Smooth muscle cell (in vitro differentiated cells): ENCODE measurements around the gene UBE4B. TPM values are rescaled to one million over a fixed set of nuclear protein-coding genes. Genes with fewer than 3 reads are reported as not detected.

Source experiments
- DNase-seq: peaks from one replicate; lab custom pipeline; 2025; ENCODE audit not compliant: unreplicated experiment; lab: John Stamatoyannopoulos, UW
- H2AFZ ChIP-seq: fragments of 200-600 bp; sonication (generic); 2 replicates; pipeline ENCODE4 v1.6.0; 2016; ENCODE audit warnings: antibody characterized with exemption, low read depth, mild to moderate bottlenecking
- H3F3A ChIP-seq: fragments of 200-600 bp; sonication (generic); 2 replicates; pipeline ENCODE4 v1.6.0; 2017; ENCODE audit warnings: antibody characterized with exemption, low read depth
- H3K27ac ChIP-seq: fragments of 200-600 bp; sonication (generic); 2 replicates; pipeline ENCODE4 v1.5.1; 2016; ENCODE audit warnings: low read depth, mild to moderate bottlenecking
- H3K27me3 ChIP-seq: fragments of 200-600 bp; sonication (generic); 2 replicates; pipeline ENCODE4 v1.6.1; 2016; ENCODE audit warnings: low read depth, mild to moderate bottlenecking
- H3K36me3 ChIP-seq: fragments of 200-600 bp; sonication (generic); 2 replicates; pipeline ENCODE4 v1.5.1; 2016; ENCODE audit warnings: low read depth
- H3K4me1 ChIP-seq: fragments of 200-600 bp; sonication (generic); 2 replicates; pipeline ENCODE4 v1.5.1; 2016; ENCODE audit warnings: low read depth
- H3K4me2 ChIP-seq: fragments of 200-600 bp; sonication (generic); 2 replicates; pipeline ENCODE4 v1.6.0; 2016; ENCODE audit warnings: mild to moderate bottlenecking
- H3K4me3 ChIP-seq: fragments of 200-600 bp; sonication (generic); 2 replicates; pipeline ENCODE4 v1.5.1; 2016; ENCODE audit warnings: mild to moderate bottlenecking
- H3K79me2 ChIP-seq: fragments of 200-600 bp; sonication (generic); 2 replicates; pipeline ENCODE4 v1.6.0; 2016; ENCODE audit warnings: low read depth, mild to moderate bottlenecking
- H3K9ac ChIP-seq: fragments of 200-600 bp; sonication (generic); 2 replicates; pipeline ENCODE4 v1.6.0; 2016; ENCODE audit warnings: low read depth
- H3K9me3 ChIP-seq: fragments of 200-600 bp; sonication (generic); replicated peaks from 2 replicates; pipeline ENCODE4 v1.5.1; 2016; ENCODE audit warnings: low read depth
- H4K20me1 ChIP-seq: fragments of 200-600 bp; sonication (generic); 2 replicates; pipeline ENCODE4 v1.6.0; 2016; ENCODE audit warnings: low read depth
- WGBS: methylation state at CpG from one replicate; pipeline ENCODE4 v1.1.7; 2016; ENCODE audit warnings: low lambda C conversion rate; 5-methylcytosine and 5-hydroxymethylcytosine counted together
- polyA plus RNA-seq: library from polyadenylated mRNA; unstranded; fragments of >200 nt; fragmentation: Nextera tagmentation; extraction: Ambion mirVana; gene quantifications from 2 replicates; pipeline ENCODE4 v1.2.1, GENCODE V29; 2016
- total RNA-seq: library from RNA; depleted of rRNA; stranded (reverse); fragments of >200 nt; gene quantifications from 2 replicates; pipeline ENCODE4 v1.2.3, GENCODE V29; 2014
- TF ChIP-seq, protein P1 (sequence below): fragments of 200-600 bp; sonication (generic); IDR thresholded peaks from 2 replicates; pipeline ENCODE4 v1.5.1; 2017; ENCODE audit warnings: borderline replicate concordance, mild to moderate bottlenecking, antibody characterized with exemption; ENCODE audit not compliant: insufficient read depth, poor library complexity, severe bottlenecking

UBE4B gene
- total and polyA plus RNA-seq, 2 experiments from 2014 or later, result 20.9 to 54.7 TPM

DNA sequence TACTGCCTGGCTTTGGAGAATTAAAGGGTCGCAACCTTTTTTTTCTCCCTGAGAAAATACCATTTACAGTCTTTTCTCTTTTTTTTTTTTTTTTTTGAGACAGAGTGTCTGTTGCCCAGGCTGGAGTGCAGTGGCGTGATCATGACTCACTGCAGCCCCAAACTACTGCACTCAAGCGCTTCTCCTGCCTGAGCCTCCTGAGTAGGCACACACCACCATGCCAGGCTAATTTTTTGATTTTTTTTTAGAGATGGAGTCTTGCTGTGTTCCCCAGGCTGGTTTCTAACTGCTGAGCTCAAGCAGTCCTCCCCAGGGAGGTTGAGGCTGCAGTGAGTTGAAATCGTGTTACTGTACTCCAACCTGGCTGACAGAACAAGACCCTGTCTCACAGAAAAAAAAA lies 24.6 kb downstream of the UBE4B start:
- Histone ChIP-seq H3F3A (peaks cover 11% of the 10 kb centered on the region), H3K27ac (peak overlapping the region; percentile 94), H3K27me3 (no peaks in the 10 kb centered on the region), H3K9ac (peak overlapping the region; percentile 71), H3K9me3 (no peaks in the 10 kb centered on the region), H2AFZ (no peak overlapping the region), H3K79me2 (peaks cover 89% of the 10 kb centered on the region), H3K4me1 (peaks cover 10% of the 10 kb centered on the region), H3K4me2 (peak overlapping the region; percentile 26), H4K20me1 (peaks cover 13% of the 10 kb centered on the region), H3K36me3 (no peaks in the 10 kb centered on the region), H3K4me3 (no peak overlapping the region)
- 49% methylated on average over 4 of the region's 4 CpGs for WGBS
- TF ChIP-seq, protein P1, sequence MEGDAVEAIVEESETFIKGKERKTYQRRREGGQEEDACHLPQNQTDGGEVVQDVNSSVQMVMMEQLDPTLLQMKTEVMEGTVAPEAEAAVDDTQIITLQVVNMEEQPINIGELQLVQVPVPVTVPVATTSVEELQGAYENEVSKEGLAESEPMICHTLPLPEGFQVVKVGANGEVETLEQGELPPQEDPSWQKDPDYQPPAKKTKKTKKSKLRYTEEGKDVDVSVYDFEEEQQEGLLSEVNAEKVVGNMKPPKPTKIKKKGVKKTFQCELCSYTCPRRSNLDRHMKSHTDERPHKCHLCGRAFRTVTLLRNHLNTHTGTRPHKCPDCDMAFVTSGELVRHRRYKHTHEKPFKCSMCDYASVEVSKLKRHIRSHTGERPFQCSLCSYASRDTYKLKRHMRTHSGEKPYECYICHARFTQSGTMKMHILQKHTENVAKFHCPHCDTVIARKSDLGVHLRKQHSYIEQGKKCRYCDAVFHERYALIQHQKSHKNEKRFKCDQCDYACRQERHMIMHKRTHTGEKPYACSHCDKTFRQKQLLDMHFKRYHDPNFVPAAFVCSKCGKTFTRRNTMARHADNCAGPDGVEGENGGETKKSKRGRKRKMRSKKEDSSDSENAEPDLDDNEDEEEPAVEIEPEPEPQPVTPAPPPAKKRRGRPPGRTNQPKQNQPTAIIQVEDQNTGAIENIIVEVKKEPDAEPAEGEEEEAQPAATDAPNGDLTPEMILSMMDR, result no peak
- no peak for DNase-seq

DNA sequence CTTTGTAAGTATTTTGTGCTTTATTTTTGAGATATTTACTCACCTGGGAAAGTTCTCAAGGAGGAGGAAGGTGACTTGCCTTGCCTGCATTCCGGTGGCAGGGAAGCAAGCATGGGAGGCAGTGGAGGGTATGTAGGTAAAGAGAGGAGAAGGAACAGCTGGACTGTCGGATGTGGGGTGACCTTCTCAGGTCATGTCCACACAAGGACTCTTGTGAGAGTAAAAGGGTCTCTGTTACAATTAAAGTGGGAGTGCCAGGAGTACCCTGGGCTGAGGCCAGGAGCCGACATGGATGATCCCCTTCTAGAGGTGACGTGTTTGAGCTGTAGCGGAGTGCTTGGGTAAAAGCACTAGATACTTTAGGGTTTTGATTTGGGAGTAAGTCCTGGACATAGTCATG lies 25.0 kb downstream of the UBE4B start:
- Histone ChIP-seq H3K36me3 (no peaks in the 10 kb centered on the region), H3K27me3 (no peaks in the 10 kb centered on the region), H3K27ac (peak overlapping the region; percentile 94), H3K79me2 (peaks cover 89% of the 10 kb centered on the region), H4K20me1 (peaks cover 9% of the 10 kb centered on the region), H3K4me3 (no peak overlapping the region), H2AFZ (no peak overlapping the region), H3K4me2 (peak overlapping the region; percentile 26), H3K4me1 (peaks cover 10% of the 10 kb centered on the region), H3F3A (peaks cover 11% of the 10 kb centered on the region), H3K9ac (peak overlapping the region; percentile 71), H3K9me3 (no peaks in the 10 kb centered on the region)
- no peak for DNase-seq
- TF ChIP-seq, protein P1, result no peak
- 98% methylated on average over 5 of the region's 5 CpGs for WGBS

DNA sequence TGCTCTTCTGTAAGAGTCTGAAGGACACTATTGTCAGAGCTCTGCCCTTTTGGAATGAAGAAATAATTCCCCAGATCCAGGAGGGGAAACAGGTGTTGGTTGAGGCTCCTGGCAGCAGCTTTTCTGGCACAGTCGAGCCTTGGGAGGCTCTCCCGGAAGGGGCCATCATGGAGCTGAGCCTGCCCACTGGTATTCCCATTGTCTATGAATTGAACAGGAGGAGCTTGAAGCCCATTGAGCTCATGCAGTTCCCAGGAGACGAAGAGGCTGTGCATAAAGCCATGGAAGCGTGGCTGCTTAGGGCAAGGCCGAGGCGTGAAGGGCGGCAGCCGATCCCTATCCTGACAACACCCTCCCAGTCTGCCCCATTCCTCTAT lies 26.6 kb downstream of the UBE4B start:
- Histone ChIP-seq H3K9me3 (no peaks in the 10 kb centered on the region), H3K27me3 (no peaks in the 10 kb centered on the region), H3K4me1 (peaks cover 10% of the 10 kb centered on the region), H3F3A (peaks cover 11% of the 10 kb centered on the region), H3K9ac (no peak overlapping the region), H3K36me3 (no peaks in the 10 kb centered on the region), H2AFZ (no peak overlapping the region), H3K4me2 (no peak overlapping the region), H4K20me1 (peaks cover 10% of the 10 kb centered on the region), H3K79me2 (peaks cover 80% of the 10 kb centered on the region), H3K27ac (no peak overlapping the region), H3K4me3 (no peak overlapping the region)
- DNase-seq, result no peak
- 94% methylated on average over 8 of the region's 8 CpGs for WGBS
- TF ChIP-seq, protein P1, result no peak

DNA sequence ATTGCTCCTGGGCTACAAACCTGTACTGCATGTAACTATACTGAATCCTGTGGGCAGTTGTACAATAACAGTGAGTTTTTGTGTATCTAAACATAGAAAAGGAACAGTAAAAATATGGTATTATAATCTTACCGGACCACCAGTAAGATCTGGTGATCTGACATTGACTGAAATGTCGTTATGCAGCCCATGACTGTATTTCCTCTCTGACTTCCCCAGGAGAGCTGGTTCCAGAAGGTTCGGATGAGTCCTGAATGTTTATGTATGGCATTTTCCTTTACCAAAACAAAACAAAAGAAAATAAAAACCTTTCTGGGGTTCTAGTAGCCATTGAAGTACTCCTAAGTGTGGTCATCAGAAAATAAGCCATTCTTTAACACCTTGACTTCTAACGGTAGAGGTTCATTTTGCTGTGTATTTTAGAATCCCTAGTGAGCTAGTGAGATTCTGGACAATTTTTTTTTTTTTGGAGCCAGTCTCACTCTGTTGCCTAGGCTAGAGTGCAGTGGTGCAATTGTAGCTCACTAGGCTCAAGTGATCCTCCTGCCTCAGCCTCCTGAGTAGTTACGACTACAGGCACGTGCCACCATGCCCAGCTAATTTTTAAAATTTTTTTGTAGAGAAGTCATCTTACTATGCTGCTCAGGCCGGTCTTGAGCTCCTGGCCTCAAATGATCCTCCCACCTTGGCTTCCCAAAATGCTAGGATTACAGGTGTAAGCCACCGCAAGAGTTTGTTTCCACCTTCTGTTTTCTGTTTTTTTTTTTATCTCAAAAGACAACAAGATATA lies 27.7 kb downstream of the UBE4B start:
- H2AFZ ChIP-seq, result no peak overlapping the region
- no peak overlapping the region for H3K27ac ChIP-seq
- H4K20me1 ChIP-seq, result peaks cover 10% of the 10 kb centered on the region
- no peaks in the 10 kb centered on the region for H3K27me3 ChIP-seq
- WGBS, result 88% methylated on average over 8 of the region's 8 CpGs
- H3K9ac ChIP-seq, result no peak overlapping the region
- H3K79me2 ChIP-seq, result peaks cover 82% of the 10 kb centered on the region
- H3K9me3 ChIP-seq, result no peaks in the 10 kb centered on the region
- H3F3A ChIP-seq, result peaks cover 4% of the 10 kb centered on the region
- H3K4me3 ChIP-seq, result no peak overlapping the region
- TF ChIP-seq, protein P1, result no peak
- H3K4me2 ChIP-seq, result no peak overlapping the region
- no peak for DNase-seq
- peaks cover 10% of the 10 kb centered on the region for H3K4me1 ChIP-seq
- no peaks in the 10 kb centered on the region for H3K36me3 ChIP-seq
